ENCODE data around the gene A1BG.
"Not testable (repeated sequence)": the region's sequence is repeated elsewhere in the genome, so short reads cannot be mapped to it uniquely, and the experiment has no call there.

Gene A1BG

GRCh38 chr19:58385891-58386575, 32.7 kb upstream of the A1BG start:
- DNase-seq, result peak; percentile 62

- no peak for DNase-seq
Observed at GRCh38 chr19:58385313-58385890, 32.1 kb upstream of the A1BG start.

GRCh38 chr19:58382997-58383603, 29.8 kb upstream of the A1BG start:
- DNase-seq, result no peak

GRCh38 chr19:58381460-58382212, 28.3 kb upstream of the A1BG start:
- peak; percentile 38 for DNase-seq

GRCh38 chr19:58380662-58381459, 27.6 kb upstream of the A1BG start, which contains the start of gene ZNF837:
TSS of gene ZNF837 (minus strand) at chr19:58381030. CDS start at chr19:58369332, 11,698 bp downstream.
- peak; percentile 97 for DNase-seq

GRCh38 chr19:58380037-58380661, 26.9 kb upstream of the A1BG start:
- peak; percentile 35 for DNase-seq

- no peak for DNase-seq
Observed at GRCh38 chr19:58379246-58379645, 26.0 kb upstream of the A1BG start.

- not testable (repeated sequence) for DNase-seq
Observed at GRCh38 chr19:58376724-58377123, 23.4 kb upstream of the A1BG start.

GRCh38 chr19:58374200-58374599, 20.9 kb upstream of the A1BG start:
- no peak for DNase-seq

GRCh38 chr19:58372311-58373133, 19.2 kb upstream of the A1BG start:
- DNase-seq, result no peak

GRCh38 chr19:58368561-58369360, 15.5 kb upstream of the A1BG start:
- DNase-seq, result no peak

GRCh38 chr19:58367698-58368454, 14.6 kb upstream of the A1BG start:
- no peak for DNase-seq

GRCh38 chr19:58366585-58367430, 13.5 kb upstream of the A1BG start:
- DNase-seq, result no peak

GRCh38 chr19:58364146-58364545, 10.9 kb upstream of the A1BG start:
- DNase-seq, result no peak

GRCh38 chr19:58362272-58362994, 9.1 kb upstream of the A1BG start, which contains the start of gene ZNF497:
TSS of gene ZNF497 (minus strand) at chr19:58362751. CDS start at chr19:58357635, 5,116 bp downstream.
- DNase-seq, result peak; percentile 98

GRCh38 chr19:58361900-58362271, 8.6 kb upstream of the A1BG start:
- DNase-seq, result peak; percentile 76

- DNase-seq, result no peak
Observed at GRCh38 chr19:58357481-58358145, 4.3 kb upstream of the A1BG start.

Measured in stimulated activated CD8-positive, alpha-beta memory T cell treated with anti-CD3 and anti-CD28 coated beads, Interleukin-4, amount 100 ng/mL, for 48 hours (primary cell).